Glutamatergic neuron (in vitro differentiated cells): ENCODE measurements around the gene TWSG1. TPM values are rescaled to one million over a fixed set of nuclear protein-coding genes. Genes with fewer than 3 reads are reported as not detected.

Source experiments
- DNase-seq: peaks from one replicate; pipeline ENCODE4 v3.0.0; 2022
- H3K27ac Mint-ChIP-seq: one replicate; pipeline ENCODE4 v1.8.0; 2020; ENCODE audit warnings: mild to moderate bottlenecking, mixed read lengths, inconsistent platforms; ENCODE audit not compliant: unreplicated experiment
- H3K27me3 Mint-ChIP-seq: one replicate; pipeline ENCODE4 v1.8.0; 2020; ENCODE audit warnings: mild to moderate bottlenecking, moderate library complexity, mixed read lengths, inconsistent platforms; ENCODE audit not compliant: unreplicated experiment
- H3K36me3 Mint-ChIP-seq: one replicate; pipeline ENCODE4 v1.8.0; 2020; ENCODE audit warnings: mild to moderate bottlenecking, mixed read lengths, inconsistent platforms; ENCODE audit not compliant: unreplicated experiment
- H3K4me1 Mint-ChIP-seq: one replicate; pipeline ENCODE4 v1.8.0; 2020; ENCODE audit warnings: mild to moderate bottlenecking, low read depth, mixed read lengths, inconsistent platforms; ENCODE audit not compliant: unreplicated experiment
- H3K4me3 Mint-ChIP-seq: one replicate; pipeline ENCODE4 v1.8.0; 2020; ENCODE audit warnings: mild to moderate bottlenecking, mixed read lengths, inconsistent platforms; ENCODE audit not compliant: unreplicated experiment
- H3K9me3 Mint-ChIP-seq: one replicate; pipeline ENCODE4 v1.8.0; 2020; ENCODE audit warnings: mild to moderate bottlenecking, moderate library complexity, mixed read lengths, inconsistent platforms; ENCODE audit not compliant: unreplicated experiment
- CTCF ChIP-seq: fragments of 200-600 bp; sonication (generic); IDR thresholded peaks from one replicate; pipeline ENCODE4 v1.5.0; 2021; ENCODE audit not compliant: partially characterized antibody, unreplicated experiment
- total RNA-seq: library from RNA; stranded (reverse); fragmentation: NEBNext Ultra II Directional; extraction: Animal tissue kit (Norgen Biotek cat#: 25700); gene quantifications from one replicate; pipeline ENCODE4 v1.2.1, GENCODE V29; 2021; ENCODE audit not compliant: unreplicated experiment

The TWSG1 gene
- total RNA-seq, 1 donor from 2014 or later = 13.7 TPM

DNA sequence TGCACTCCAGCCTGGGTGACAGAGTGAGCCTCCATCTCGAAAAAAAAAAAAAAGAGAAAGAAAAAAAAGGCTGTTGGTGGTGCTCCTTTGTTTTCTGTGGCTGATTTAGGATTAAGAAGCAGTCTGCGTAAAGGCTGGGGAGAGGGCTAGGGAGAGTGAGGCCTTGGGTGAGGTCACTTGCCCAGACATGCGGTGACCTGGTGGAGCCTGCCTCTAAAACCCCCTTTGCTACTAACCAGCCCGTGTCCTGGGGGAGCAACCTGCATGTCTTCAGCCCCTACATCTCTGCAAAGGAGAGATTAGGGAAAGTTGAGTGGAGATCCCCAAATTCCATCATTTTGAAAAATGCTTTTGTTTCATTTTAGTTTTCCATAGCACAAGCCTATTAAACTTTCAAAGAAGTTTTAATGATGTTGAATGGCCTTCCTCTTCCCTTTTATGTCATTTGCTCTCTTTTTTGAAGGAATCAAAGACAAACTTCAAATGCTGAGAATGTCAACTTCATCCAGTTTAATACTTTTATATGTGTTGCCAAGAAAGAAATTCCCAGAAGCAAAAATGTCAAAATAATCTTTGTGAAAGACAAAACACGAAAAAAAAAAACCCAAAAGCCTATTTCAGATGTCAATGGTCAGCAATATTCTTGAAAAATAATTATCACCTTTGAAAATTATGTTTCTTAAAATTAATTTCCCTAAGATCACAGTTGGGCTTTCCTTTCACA is 101.8 kb downstream of the TWSG1 start:
- no peak for DNase-seq
- H3K27ac Mint-ChIP-seq = no peak overlapping the region
- no peak for TF ChIP-seq CTCF
- H3K4me3 Mint-ChIP-seq = no peak overlapping the region
- no peaks in the 10 kb centered on the region for H3K27me3 Mint-ChIP-seq
- no peaks in the 10 kb centered on the region for H3K9me3 Mint-ChIP-seq
- H3K4me1 Mint-ChIP-seq = peaks cover 13% of the 10 kb centered on the region
- no peaks in the 10 kb centered on the region for H3K36me3 Mint-ChIP-seq

- Mint-ChIP-seq H3K27ac (no peak overlapping the region), H3K27me3 (no peaks in the 10 kb centered on the region), H3K4me3 (no peak overlapping the region), H3K9me3 (no peaks in the 10 kb centered on the region), H3K4me1 (peaks cover 13% of the 10 kb centered on the region), H3K36me3 (no peaks in the 10 kb centered on the region)
- no peak for TF ChIP-seq CTCF
- no peak for DNase-seq
Observed at GRCh38 chr18:9437021-9437437, 102.5 kb downstream of the TWSG1 start.

GRCh38 chr18:9437672-9438071 is 103.1 kb downstream of the TWSG1 start:
- Mint-ChIP-seq H3K36me3 (no peaks in the 10 kb centered on the region), H3K27ac (no peak overlapping the region), H3K27me3 (no peaks in the 10 kb centered on the region), H3K4me1 (peaks cover 13% of the 10 kb centered on the region), H3K4me3 (no peak overlapping the region), H3K9me3 (no peaks in the 10 kb centered on the region)
- DNase-seq = no peak
- no peak for TF ChIP-seq CTCF

GRCh38 chr18:9441061-9441460 is 106.5 kb downstream of the TWSG1 start:
- H3K27me3 Mint-ChIP-seq = no peaks in the 10 kb centered on the region
- peaks cover 2% of the 10 kb centered on the region for H3K4me1 Mint-ChIP-seq
- DNase-seq = no peak
- H3K36me3 Mint-ChIP-seq = no peaks in the 10 kb centered on the region
- no peaks in the 10 kb centered on the region for H3K9me3 Mint-ChIP-seq
- H3K27ac Mint-ChIP-seq = no peak overlapping the region
- H3K4me3 Mint-ChIP-seq = no peak overlapping the region
- no peak for TF ChIP-seq CTCF

GRCh38 chr18:9444549-9444948 is 110.0 kb downstream of the TWSG1 start:
- H3K9me3 Mint-ChIP-seq = peaks cover 9% of the 10 kb centered on the region
- peaks cover 10% of the 10 kb centered on the region for H3K36me3 Mint-ChIP-seq
- H3K4me1 Mint-ChIP-seq = no peaks in the 10 kb centered on the region
- no peak for TF ChIP-seq CTCF
- no peak for DNase-seq
- no peaks in the 10 kb centered on the region for H3K27me3 Mint-ChIP-seq
- no peak overlapping the region for H3K27ac Mint-ChIP-seq
- no peak overlapping the region for H3K4me3 Mint-ChIP-seq
